Activated CD8-positive, alpha-beta memory T cell treated with anti-CD3 and anti-CD28 coated beads, Interleukin-2, amount 50 U/mL, for 4 hours (primary cell): ENCODE measurements around the gene ANGPTL2.

Source experiments
- DNase-seq: peaks from one replicate; pipeline ENCODE4 v3.0.0-alpha.2; 2020

Gene ANGPTL2

GRCh38 chr9:127116088-127116726, 6.2 kb downstream of the ANGPTL2 start:
- DNase-seq, result no peak

GRCh38 chr9:127114606-127115005, 7.8 kb downstream of the ANGPTL2 start:
- no peak for DNase-seq

GRCh38 chr9:127113191-127113972, 9.1 kb downstream of the ANGPTL2 start:
- DNase-seq, result no peak

GRCh38 chr9:127112735-127113161, 9.7 kb downstream of the ANGPTL2 start:
- DNase-seq, result no peak

- DNase-seq, result no peak
These were observed 10.4 kb downstream of the ANGPTL2 start for GRCh38 chr9:127112056-127112455.

GRCh38 chr9:127109212-127109711, 13.2 kb downstream of the ANGPTL2 start:
- no peak for DNase-seq

GRCh38 chr9:127107929-127108876, 14.2 kb downstream of the ANGPTL2 start:
- DNase-seq, result no peak

GRCh38 chr9:127107171-127107928, 15.1 kb downstream of the ANGPTL2 start:
- no peak for DNase-seq

GRCh38 chr9:127106466-127106855, 16.0 kb downstream of the ANGPTL2 start:
- DNase-seq, result no peak

- DNase-seq, result no peak
These were observed 16.5 kb downstream of the ANGPTL2 start for GRCh38 chr9:127105805-127106465.

GRCh38 chr9:127104581-127105311, 17.7 kb downstream of the ANGPTL2 start:
- DNase-seq, result no peak

- no peak for DNase-seq
These were observed 19.6 kb downstream of the ANGPTL2 start for GRCh38 chr9:127102788-127103187.

- DNase-seq, result no peak
These were observed 20.3 kb downstream of the ANGPTL2 start for GRCh38 chr9:127102176-127102575.

- no peak for DNase-seq
These were observed 22.8 kb downstream of the ANGPTL2 start for GRCh38 chr9:127099664-127100063.

GRCh38 chr9:127098916-127099553, 23.4 kb downstream of the ANGPTL2 start:
- no peak for DNase-seq

- no peak for DNase-seq
These were observed 24.8 kb downstream of the ANGPTL2 start for GRCh38 chr9:127097683-127098082.

- DNase-seq, result no peak
These were observed 26.2 kb downstream of the ANGPTL2 start for GRCh38 chr9:127096208-127096607.

GRCh38 chr9:127095411-127095810, 27.0 kb downstream of the ANGPTL2 start:
- no peak for DNase-seq

GRCh38 chr9:127093319-127094020, 29.0 kb downstream of the ANGPTL2 start:
- DNase-seq, result no peak
